A673 (cell line): Measurements from ENCODE around the gene SLC11A1. TPM values are rescaled to one million over a fixed set of nuclear protein-coding genes. Genes with fewer than 3 reads are reported as not detected.

Source experiments
- BruUV-seq: library from RNA; stranded (reverse); fragments of 400-500 nt; replicated peaks from 2 replicates; lab custom pipeline; 2021; lab: Mats Ljungman, UMichigan
- CTCF ChIA-PET: fragments of 300-600 bp; sonication (Branson Sonifier 250); formaldehyde crosslinking; loops from one replicate; lab custom pipeline; 2022; ENCODE audit warnings: antibody characterized with exemption; lab: Charles Lee
- POLR2A ChIA-PET: fragments of 300-600 bp; sonication (Branson Sonifier 250); formaldehyde crosslinking; loops from one replicate; lab custom pipeline; 2022; ENCODE audit warnings: antibody characterized with exemption; ENCODE audit not compliant: low non-redundant PET; lab: Charles Lee
- DNase-seq: peaks from one replicate; pipeline ENCODE4 v3.0.0-alpha.2; 2015; ENCODE audit warnings: low spot score
- H3K27ac ChIP-seq: fragments of 200-600 bp; sonication (generic); 2 replicates; pipeline ENCODE4 v1.5.1; 2016; ENCODE audit warnings: mixed run types, low read depth, mild to moderate bottlenecking, mixed read lengths, antibody characterized with exemption, low read length; ENCODE audit not compliant: poor library complexity, severe bottlenecking
- H3K27me3 ChIP-seq: fragments of 200-600 bp; sonication (generic); replicated peaks from 2 replicates; pipeline ENCODE4 v1.6.1; 2017; ENCODE audit warnings: mixed run types, low read depth, mild to moderate bottlenecking, mixed read lengths, antibody characterized with exemption, low read length; ENCODE audit not compliant: insufficient read depth, poor library complexity
- H3K36me3 ChIP-seq: fragments of 200-600 bp; sonication (generic); 2 replicates; pipeline ENCODE4 v1.6.1; 2016; ENCODE audit warnings: mixed run types, mild to moderate bottlenecking, mixed read lengths, antibody characterized with exemption, low read length; ENCODE audit not compliant: insufficient read depth, poor library complexity, severe bottlenecking
- H3K4me1 ChIP-seq: fragments of 200-600 bp; sonication (generic); 2 replicates; pipeline ENCODE4 v1.6.1; 2017; ENCODE audit warnings: mixed run types, mild to moderate bottlenecking, mixed read lengths, antibody characterized with exemption, low read length; ENCODE audit not compliant: insufficient read depth, poor library complexity, severe bottlenecking
- H3K4me3 ChIP-seq: fragments of 200-600 bp; sonication (generic); 2 replicates; pipeline ENCODE4 v1.5.1; 2016; ENCODE audit warnings: low read depth, mixed run types, mild to moderate bottlenecking, mixed read lengths, low read length; ENCODE audit not compliant: poor library complexity, severe bottlenecking
- H3K9me3 ChIP-seq: fragments of 200-600 bp; sonication (generic); 2 replicates; pipeline ENCODE4 v1.6.1; 2016; ENCODE audit warnings: mixed run types, low read depth, mild to moderate bottlenecking, mixed read lengths, antibody characterized with exemption, low read length; ENCODE audit not compliant: poor library complexity, severe bottlenecking
- CTCF ChIP-seq: fragments of 300-800, 200-600 bp; sonication (generic); conservative IDR thresholded peaks from 2 replicates; pipeline ENCODE4 v1.5.1; 2017; ENCODE audit warnings: low read depth, mild to moderate bottlenecking, antibody characterized with exemption, low read length, moderate library complexity, mixed read lengths
- EZH2 ChIP-seq: fragments of 200-600 bp; sonication (generic); IDR thresholded peaks from 2 replicates; pipeline ENCODE4 v1.6.1; 2017; ENCODE audit warnings: borderline replicate concordance, low read depth, mild to moderate bottlenecking, mixed read lengths, antibody characterized with exemption, low read length; ENCODE audit not compliant: poor library complexity, severe bottlenecking
- intact Hi-C: fragments of 100-400 bp; cut with micrococcal nuclease; formaldehyde crosslinking; loops from one replicate; pipeline ENCODE4 v1.10.0; 2022; ENCODE audit not compliant: unreplicated experiment
- total RNA-seq: library from RNA; stranded (reverse); gene quantifications from 2 replicates; pipeline ENCODE4 v1.2.3, GENCODE V29; 2021

SLC11A1 gene
- total RNA-seq, 1 experiment from 2014 or later: 0.09 TPM

GRCh38 chr2:218406209-218406948, 24.3 kb downstream of the SLC11A1 start:
- Histone ChIP-seq H3K27ac (peak overlapping the region; percentile 79), H3K4me1 (peaks cover 27% of the 10 kb centered on the region), H3K27me3 (no peaks in the 10 kb centered on the region), H3K36me3 (peaks cover 35% of the 10 kb centered on the region), H3K4me3 (peak overlapping the region; percentile 48), H3K9me3 (no peaks in the 10 kb centered on the region)
- peak; percentile 97 for DNase-seq
- BruUV-seq: no TSS peak
- POLR2A ChIA-PET: interaction anchor here (0.6 kb wide), 1 partner anchor 119 kb away, joined by 14 read pairs; no protein-coding TSS in a partner anchor
- TF ChIP-seq EZH2: no peak
- peak; percentile 83 for TF ChIP-seq CTCF
- CTCF ChIA-PET: interaction anchor here (0.6 kb wide), 2 partner anchors 10 to 503 kb away, joined by 3 to 17 read pairs; no protein-coding TSS in a partner anchor
- intact Hi-C loops: loop anchor here (2.0 to 5.0 kb wide), 2 partner anchors 60 to 241 kb away; no protein-coding TSS in a partner anchor

GRCh38 chr2:218406949-218407618, 25.0 kb downstream of the SLC11A1 start:
- no peak for TF ChIP-seq CTCF
- no peak for TF ChIP-seq EZH2
- CTCF ChIA-PET: no interaction called here
- intact Hi-C loops: loop anchor here (2.0 to 5.0 kb wide), 2 partner anchors 60 to 240 kb away; no protein-coding TSS in a partner anchor
- Histone ChIP-seq H3K36me3 (peaks cover 30% of the 10 kb centered on the region), H3K27me3 (no peaks in the 10 kb centered on the region), H3K4me3 (peak overlapping the region; percentile 48), H3K9me3 (no peaks in the 10 kb centered on the region), H3K4me1 (peaks cover 27% of the 10 kb centered on the region), H3K27ac (peak overlapping the region; percentile 79)
- no TSS peak for BruUV-seq
- POLR2A ChIA-PET: no interaction called here
- DNase-seq: peak; percentile 50

GRCh38 chr2:218407717-218408116, 25.6 kb downstream of the SLC11A1 start:
- no TSS peak for BruUV-seq
- DNase-seq: no peak
- TF ChIP-seq CTCF (no peak), EZH2 (no peak)
- CTCF ChIA-PET: no interaction called here
- Histone ChIP-seq H3K4me3 (no peak overlapping the region), H3K27ac (no peak overlapping the region), H3K9me3 (no peaks in the 10 kb centered on the region), H3K36me3 (peaks cover 23% of the 10 kb centered on the region), H3K27me3 (no peaks in the 10 kb centered on the region), H3K4me1 (peaks cover 27% of the 10 kb centered on the region)
- intact Hi-C loops: loop anchor here (2.0 to 5.0 kb wide), 2 partner anchors 59 to 240 kb away; no protein-coding TSS in a partner anchor
- POLR2A ChIA-PET: interaction anchor here (0.6 to 0.7 kb wide), 2 partner anchors 154 to 533 kb away, joined by 3 to 4 read pairs; no protein-coding TSS in a partner anchor
